SH-SY5Y (cell line): ENCODE results near the gene PM20D2.

Source experiments
- GATA2 ChIP-seq: IDR thresholded peaks from 2 replicates; pipeline ENCODE4 v1.6.1; 2011; ENCODE audit warnings: mild to moderate bottlenecking, low read depth, low read length
- GATA3 ChIP-seq: IDR thresholded peaks from 2 replicates; pipeline ENCODE4 v1.6.1; 2011; ENCODE audit warnings: low read depth, mild to moderate bottlenecking, low read length, moderate library complexity

Gene PM20D2

GRCh38 chr6:89139509-89140346 is 6.1 kb upstream of the PM20D2 start:
- TF ChIP-seq GATA2 (no peak), GATA3 (no peak)

- TF ChIP-seq GATA2 (no peak), GATA3 (no peak)
Observed at GRCh38 chr6:89140347-89141156, 5.3 kb upstream of the PM20D2 start.

- peak; percentile 27; the same call in 1 of the 2 replicates for TF ChIP-seq GATA2
- no peak for TF ChIP-seq GATA3
Observed at GRCh38 chr6:89144354-89144906, 1.4 kb upstream of the PM20D2 start.

GRCh38 chr6:89145091-89145955 is 532 bp upstream of the PM20D2 start:
- TF ChIP-seq GATA2: no peak
- TF ChIP-seq GATA3: no peak

GRCh38 chr6:89146718-89147700 is 1.2 kb downstream of the PM20D2 start:
- no peak for TF ChIP-seq GATA3
- no peak for TF ChIP-seq GATA2

GRCh38 chr6:89148016-89148750 is 2.3 kb downstream of the PM20D2 start:
- TF ChIP-seq GATA2: no peak
- no peak for TF ChIP-seq GATA3

GRCh38 chr6:89154131-89154530 is 8.3 kb downstream of the PM20D2 start:
- TF ChIP-seq GATA2: no peak
- no peak for TF ChIP-seq GATA3

GRCh38 chr6:89160331-89161092 is 14.7 kb downstream of the PM20D2 start:
- TF ChIP-seq GATA2 (no peak), GATA3 (no peak)

GRCh38 chr6:89161326-89162046 is 15.6 kb downstream of the PM20D2 start:
- TF ChIP-seq GATA3 (no peak), GATA2 (no peak)

- TF ChIP-seq GATA2 (no peak), GATA3 (no peak)
Observed at GRCh38 chr6:89162047-89162371, 16.2 kb downstream of the PM20D2 start.

GRCh38 chr6:89172131-89172530 is 26.3 kb downstream of the PM20D2 start:
- no peak for TF ChIP-seq GATA2
- TF ChIP-seq GATA3: no peak
